BLaER1 treated with 17β-estradiol and CSF1 and Interleukin-3, amounts not matched to agents 10 nM and 100 nM (cell line): Measurements from ENCODE around the gene ARMC8.
A peak's percentile ranks its signal among the peaks of the same experiment; 100 is the strongest.

Experiments
- H3K27ac ChIP-seq, 11 experiments: shearing (Covaris generic); formaldehyde crosslinking; 2 replicates each; pipeline ENCODE4 v1.8.1; 2022
- H3K27me3 ChIP-seq, 11 experiments: shearing (Covaris generic); formaldehyde crosslinking; 2 replicates each; pipeline ENCODE4 v1.8.1; 2022
- H3K36me3 ChIP-seq, 11 experiments: shearing (Covaris generic); formaldehyde crosslinking; 2 replicates each; pipeline ENCODE4 v1.8.1; 2022
- H3K4me1 ChIP-seq, 10 experiments: shearing (Covaris generic); formaldehyde crosslinking; 2 replicates each; pipeline ENCODE4 v1.8.1; 2022
- H3K4me2 ChIP-seq, 11 experiments: shearing (Covaris generic); formaldehyde crosslinking; 2 replicates each; pipeline ENCODE4 v1.8.1; 2022
- H3K4me3 ChIP-seq, 10 experiments: shearing (Covaris generic); formaldehyde crosslinking; 2 replicates each; pipeline ENCODE4 v1.8.1; 2022
- H3K9ac ChIP-seq, 11 experiments: shearing (Covaris generic); formaldehyde crosslinking; 2 replicates each; pipeline ENCODE4 v1.8.1; 2022
- H3K9me3 ChIP-seq, 11 experiments: shearing (Covaris generic); formaldehyde crosslinking; replicated peaks in 1 of 11; 2 replicates each; pipeline ENCODE4 v1.8.1; 2022
- H4K20me1 ChIP-seq, 11 experiments: shearing (Covaris generic); formaldehyde crosslinking; 2 replicates each; pipeline ENCODE4 v1.8.1; 2022
- Cebpa-rat ChIP-seq, 11 experiments: shearing (Covaris generic); IDR thresholded peaks; 2 replicates each; pipeline ENCODE4 v1.8.1; 2022

ARMC8 gene

GRCh38 chr3:138165061-138165460 is 22.0 kb upstream of the ARMC8 start:
- no peak overlapping the region for H3K9ac ChIP-seq
- H3K27me3 ChIP-seq = no peaks in the 10 kb centered on the region
- no peak overlapping the region for H3K4me3 ChIP-seq
- no peaks in the 10 kb centered on the region for H3K4me1 ChIP-seq
- TF ChIP-seq Cebpa-rat (IDR thresholded peaks at IDR 0.05) = no peak
- no peaks in the 10 kb centered on the region for H3K9me3 ChIP-seq
- H3K36me3 ChIP-seq = peaks cover 93 to 100% (median 97%) of the 10 kb centered on the region in 11 experiments
- H3K4me2 ChIP-seq = no peak overlapping the region
- no peak overlapping the region for H3K27ac ChIP-seq
- H4K20me1 ChIP-seq = peaks cover 0 to 6% (median 0%) of the 10 kb centered on the region in 11 experiments; a peak in 1 of 22 replicates

- Histone ChIP-seq H3K9me3 (no peaks in the 10 kb centered on the region), H3K9ac (peak overlapping the region in 1 of 11 experiments; percentile 88; a peak in 2 of 22 replicates), H3K27ac (peak overlapping the region in 1 of 11 experiments; percentile 25; a peak in 2 of 22 replicates), H4K20me1 (peaks cover 0 to 10% (median 0%) of the 10 kb centered on the region in 11 experiments; a peak in 4 of 22 replicates), H3K4me1 (peaks cover 18 to 28% (median 25%) of the 10 kb centered on the region in 10 experiments), H3K4me3 (peak overlapping the region in 4 of 10 experiments; percentile 25 to 75 (median 28); a peak in 2 of 20 replicates), H3K4me2 (peak overlapping the region; percentile 37 to 98 (median 87)), H3K27me3 (no peaks in the 10 kb centered on the region), H3K36me3 (peaks cover 42 to 58% (median 48%) of the 10 kb centered on the region in 11 experiments)
- TF ChIP-seq Cebpa-rat (IDR thresholded peaks at IDR 0.05) = no peak
Observed at GRCh38 chr3:138172625-138173024, 14.5 kb upstream of the ARMC8 start.

DNA sequence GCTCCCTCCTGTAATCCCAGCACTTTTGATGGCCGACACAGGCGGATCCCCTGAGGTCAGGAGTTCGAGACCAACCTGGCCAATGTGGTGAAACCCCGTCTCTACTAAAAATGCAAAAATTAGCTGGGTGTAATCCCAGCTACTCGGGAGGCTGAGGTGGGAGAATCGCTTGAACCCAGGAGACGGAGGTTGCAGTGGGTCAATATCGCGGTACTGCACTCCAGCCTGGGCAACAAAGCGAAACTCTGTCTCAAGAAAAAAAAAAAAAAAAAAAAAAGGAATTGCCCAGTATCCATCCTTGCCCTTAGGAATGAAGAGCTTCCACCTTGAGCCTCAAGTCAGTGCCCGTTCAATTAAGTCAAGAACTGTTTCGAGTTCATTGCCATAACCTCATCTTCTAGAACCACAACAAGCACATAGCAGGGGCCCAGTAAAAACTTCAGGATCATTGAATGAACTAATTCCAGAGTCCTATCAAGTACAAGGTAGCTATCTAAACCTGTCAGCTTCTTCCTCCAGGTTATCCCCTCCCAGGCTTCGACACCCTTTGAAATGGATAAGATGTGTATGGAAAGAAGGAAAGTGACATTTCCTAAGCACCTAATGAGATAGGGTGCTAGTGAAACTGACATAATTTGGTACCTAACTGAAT is 13.2 kb upstream of the ARMC8 start:
- peak overlapping the region; percentile 76 to 90 (median 84); a peak in 21 of 22 replicates for H3K27ac ChIP-seq
- H3K4me3 ChIP-seq = peak overlapping the region; percentile 75 to 89 (median 81)
- TF ChIP-seq Cebpa-rat (IDR thresholded peaks at IDR 0.05) = no peak

DNA sequence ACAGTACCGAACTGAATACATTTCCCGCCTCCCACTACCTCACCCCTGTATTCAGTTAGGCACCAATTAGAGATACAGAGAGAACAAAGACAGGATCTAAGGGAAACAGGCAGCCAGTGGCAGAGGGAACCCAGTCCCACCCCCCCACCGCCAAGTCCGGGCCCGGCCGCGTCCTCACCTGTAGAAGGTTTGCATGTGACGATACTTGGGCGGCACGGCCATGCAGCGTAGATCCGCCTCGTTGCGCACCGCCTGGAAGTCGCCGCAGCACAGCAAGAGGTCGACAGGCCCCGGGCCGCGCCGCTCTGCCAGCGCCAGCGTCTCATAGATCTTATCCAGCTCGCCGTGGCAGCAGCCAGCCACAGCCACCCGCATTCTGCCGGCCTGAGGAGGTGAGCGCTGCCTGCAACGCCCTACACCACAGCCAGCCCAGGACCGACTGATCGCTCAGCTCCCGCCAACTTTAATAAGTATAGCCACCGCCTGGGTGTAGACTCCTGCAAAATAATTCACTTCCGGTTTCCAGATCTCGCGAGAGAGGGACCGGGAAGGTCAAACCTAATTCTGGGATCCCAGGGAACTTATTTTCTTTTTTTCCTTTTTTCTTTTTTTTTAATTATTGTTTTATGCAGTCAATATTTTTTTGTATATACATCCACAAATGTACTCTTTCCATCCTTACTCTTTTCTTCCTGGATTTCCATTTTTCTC is 12.5 kb upstream of the ARMC8 start, which contains the start of gene DBR1:
Gene DBR1 (minus strand): TSS at position 501 of the 711 bp plus-strand sequence. CDS start 126 bp downstream, at position 375.
- peak within 1 kb of the TSS; percentile 74 to 98 (median 87) for H3K4me2 ChIP-seq
- peaks cover 18 to 28% (median 25%) of the 10 kb centered on the region in 10 experiments for H3K4me1 ChIP-seq
- no peaks in the 10 kb centered on the region for H3K9me3 ChIP-seq
- peaks cover 22 to 38% (median 28%) of the 10 kb centered on the region in 11 experiments; a peak in 21 of 22 replicates for H3K36me3 ChIP-seq
- peak within 1 kb of the TSS; percentile 82 to 91 (median 88) for H3K9ac ChIP-seq
- H4K20me1 ChIP-seq = peaks cover 0 to 8% (median 0%) of the 10 kb centered on the region in 11 experiments; a peak in 4 of 22 replicates
- no peak for TF ChIP-seq Cebpa-rat (IDR thresholded peaks at IDR 0.05)
- peak within 1 kb of the TSS; percentile 75 to 89 (median 81) for H3K4me3 ChIP-seq
- no peaks in the 10 kb centered on the region for H3K27me3 ChIP-seq
- H3K27ac ChIP-seq = peak within 1 kb of the TSS; percentile 76 to 90 (median 84); a peak in 21 of 22 replicates

More for the DNA sequence above, 13.2 kb upstream of the ARMC8 start:
- peak overlapping the region; percentile 74 to 98 (median 87) for H3K4me2 ChIP-seq
- peaks cover 0 to 10% (median 0%) of the 10 kb centered on the region in 11 experiments; a peak in 4 of 22 replicates for H4K20me1 ChIP-seq
- H3K9ac ChIP-seq = peak overlapping the region; percentile 82 to 91 (median 88)
- no peaks in the 10 kb centered on the region for H3K9me3 ChIP-seq
- H3K27me3 ChIP-seq = no peaks in the 10 kb centered on the region
- peaks cover 29 to 45% (median 35%) of the 10 kb centered on the region in 11 experiments for H3K36me3 ChIP-seq
- peaks cover 18 to 28% (median 25%) of the 10 kb centered on the region in 10 experiments for H3K4me1 ChIP-seq

DNA sequence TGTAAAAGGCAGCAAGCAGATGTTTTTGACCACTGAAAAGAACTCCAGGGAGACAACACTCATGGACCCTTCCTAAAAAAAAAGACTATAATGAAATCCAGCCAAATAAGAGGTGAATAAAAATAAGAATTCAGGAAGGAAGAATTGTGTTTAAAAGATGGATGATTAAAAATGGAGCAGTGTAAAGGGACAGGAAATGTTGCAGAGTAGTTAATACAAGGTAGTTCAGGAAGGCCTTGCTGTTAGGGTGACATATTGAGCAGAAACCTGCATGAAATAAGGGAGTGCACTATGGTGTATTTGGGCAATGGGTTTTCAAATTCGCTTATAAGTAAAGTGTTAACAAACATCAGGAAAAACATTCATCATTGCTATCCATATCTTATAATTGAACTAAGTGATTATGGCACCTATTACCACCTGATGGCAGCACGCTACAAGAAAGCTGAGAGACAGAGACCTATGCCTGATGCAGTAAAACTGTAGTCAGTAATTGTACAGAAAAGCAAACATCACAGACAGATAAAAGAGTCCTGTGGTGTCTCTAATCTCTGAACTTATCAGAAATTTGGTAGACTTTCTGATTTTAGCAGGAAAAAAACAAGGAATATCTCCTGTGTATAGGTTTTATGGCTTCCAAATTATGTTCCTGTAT is 6.6 kb upstream of the ARMC8 start:
- Histone ChIP-seq H3K9ac (no peak overlapping the region; a peak in 1 of 22 replicates), H4K20me1 (no peaks in the 10 kb centered on the region), H3K4me1 (peaks cover 0 to under 1% (median under 1%) of the 10 kb centered on the region in 10 experiments; a peak in 5 of 20 replicates)

DNA sequence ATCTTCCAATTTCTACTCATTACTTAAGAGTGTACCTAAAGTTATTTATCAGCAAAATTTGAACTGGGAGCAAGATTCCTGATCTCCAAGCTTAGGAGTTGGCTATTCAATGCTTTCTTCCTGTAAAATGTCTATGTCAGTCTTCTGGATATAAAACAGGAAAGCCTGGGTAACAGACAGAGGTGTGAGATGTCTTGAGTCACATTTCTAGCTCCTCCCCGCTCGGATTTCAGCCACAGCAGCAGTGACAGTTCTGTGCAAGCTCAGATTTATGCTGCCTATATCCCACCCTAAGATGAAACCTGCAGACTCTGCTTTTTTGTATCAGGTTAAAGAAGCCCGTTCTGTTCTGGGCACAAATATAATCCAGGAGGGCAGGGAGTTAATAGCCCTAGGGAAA is 2.1 kb upstream of the ARMC8 start:
- H3K36me3 ChIP-seq = peaks cover 0 to 12% (median 7%) of the 10 kb centered on the region in 11 experiments; a peak in 13 of 22 replicates
- no peak for TF ChIP-seq Cebpa-rat (IDR thresholded peaks at IDR 0.05)
- H4K20me1 ChIP-seq = peaks cover 4 to 24% (median 19%) of the 10 kb centered on the region in 11 experiments; a peak in 18 of 22 replicates
- H3K9me3 ChIP-seq = no peaks in the 10 kb centered on the region
- no peaks in the 10 kb centered on the region for H3K27me3 ChIP-seq
- no peak overlapping the region for H3K4me3 ChIP-seq
- no peak overlapping the region for H3K9ac ChIP-seq
- H3K4me2 ChIP-seq = no peak overlapping the region
- peaks cover 20 to 25% (median 24%) of the 10 kb centered on the region in 10 experiments for H3K4me1 ChIP-seq
- H3K27ac ChIP-seq = no peak overlapping the region

More for the DNA sequence above, 6.6 kb upstream of the ARMC8 start:
- H3K9me3 ChIP-seq = no peaks in the 10 kb centered on the region
- H3K27ac ChIP-seq = no peak overlapping the region
- TF ChIP-seq Cebpa-rat (IDR thresholded peaks at IDR 0.05) = no peak
- no peak overlapping the region for H3K4me2 ChIP-seq
- H3K36me3 ChIP-seq = no peaks in the 10 kb centered on the region
- H3K27me3 ChIP-seq = no peaks in the 10 kb centered on the region
- H3K4me3 ChIP-seq = no peak overlapping the region

DNA sequence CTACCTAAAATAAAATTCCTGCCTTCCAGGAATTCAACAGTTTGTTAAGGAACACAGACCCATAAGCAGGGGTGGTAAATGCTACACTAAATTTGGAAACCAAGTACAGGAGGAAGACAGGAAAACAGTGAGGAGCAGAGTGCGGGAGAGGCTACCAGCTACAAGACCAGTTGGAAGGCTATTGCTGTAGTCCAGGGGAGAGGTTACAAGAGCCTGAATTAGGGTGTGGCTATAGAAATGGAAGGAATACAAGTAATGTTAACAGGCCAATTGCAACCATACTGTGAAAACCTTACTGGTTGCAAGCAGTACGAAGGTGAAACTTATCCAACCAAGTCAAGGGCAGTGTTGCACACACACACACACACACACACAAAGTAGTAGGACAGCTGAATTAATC is 880 bp upstream of the ARMC8 start:
- Histone ChIP-seq H3K4me3 (peak overlapping the region; percentile 83 to 97 (median 90); a peak in 14 of 20 replicates), H3K4me2 (peak overlapping the region; percentile 74 to 93 (median 86)), H3K27me3 (no peaks in the 10 kb centered on the region), H3K4me1 (peaks cover 20 to 30% (median 24%) of the 10 kb centered on the region in 10 experiments), H3K36me3 (peaks cover 0 to 24% (median 18%) of the 10 kb centered on the region in 11 experiments; a peak in 18 of 22 replicates), H4K20me1 (peaks cover 15 to 37% (median 31%) of the 10 kb centered on the region in 11 experiments; a peak in 20 of 22 replicates), H3K9ac (peak overlapping the region in 7 of 11 experiments; percentile 91 to 99 (median 96); a peak in 8 of 22 replicates), H3K27ac (peak overlapping the region in 3 of 11 experiments; percentile 93 to 96 (median 94); a peak in 3 of 22 replicates), H3K9me3 (no peaks in the 10 kb centered on the region)
- no peak for TF ChIP-seq Cebpa-rat (IDR thresholded peaks at IDR 0.05)

GRCh38 chr3:138186803-138187295 is 252 bp upstream of the ARMC8 start:
- peak overlapping the region; percentile 91 to 99 (median 96) for H3K9ac ChIP-seq
- H3K27ac ChIP-seq = peak overlapping the region; percentile 93 to 99 (median 96)
- no peaks in the 10 kb centered on the region for H3K27me3 ChIP-seq
- peaks cover 0 to 31% (median 25%) of the 10 kb centered on the region in 11 experiments; a peak in 19 of 22 replicates for H3K36me3 ChIP-seq
- H3K4me1 ChIP-seq = peaks cover 20 to 30% (median 24%) of the 10 kb centered on the region in 10 experiments
- no peak for TF ChIP-seq Cebpa-rat (IDR thresholded peaks at IDR 0.05)
- peaks cover 21 to 43% (median 37%) of the 10 kb centered on the region in 11 experiments; a peak in 20 of 22 replicates for H4K20me1 ChIP-seq
- H3K9me3 ChIP-seq = no peaks in the 10 kb centered on the region
- H3K4me3 ChIP-seq = peak overlapping the region; percentile 83 to 97 (median 90)
- H3K4me2 ChIP-seq = peak overlapping the region; percentile 74 to 93 (median 86)
